Lower lobe of right lung (tissue), 2 donors: ENCODE results near the gene TELO2. TPM values are rescaled to one million over a fixed set of nuclear protein-coding genes. Genes with fewer than 3 reads are reported as not detected.

Source experiments
- ATAC-seq, 2 donors: fragments of 200-7000 bp; cut with Tn5 transposase; one replicate each; pipeline ENCODE4 v1.9.1; 2020 to 2022; ENCODE audit warnings: mild to moderate bottlenecking in 2 of 2, moderate library complexity in 2 of 2
- DNase-seq: peaks from one replicate; pipeline ENCODE4 v3.0.0-alpha.2; 2020
- H3K27ac ChIP-seq: fragments of 200-600 bp; one replicate; pipeline ENCODE4 v1.8.0; 2022
- H3K27me3 ChIP-seq: fragments of 200-600 bp; one replicate; pipeline ENCODE4 v1.8.0; 2022; ENCODE audit warnings: low read depth
- H3K36me3 ChIP-seq: fragments of 200-600 bp; one replicate; pipeline ENCODE4 v1.8.0; 2022; ENCODE audit warnings: mild to moderate bottlenecking
- H3K4me1 ChIP-seq: fragments of 200-600 bp; one replicate; pipeline ENCODE4 v1.8.0; 2022
- H3K4me3 ChIP-seq: fragments of 200-600 bp; one replicate; pipeline ENCODE4 v1.8.0; 2022; ENCODE audit warnings: mild to moderate bottlenecking
- H3K9me3 ChIP-seq: fragments of 200-600 bp; one replicate; pipeline ENCODE4 v1.8.0; 2022
- intact Hi-C: fragments of 100-400 bp; cut with DNase I; formaldehyde crosslinking; loops from one replicate; pipeline ENCODE4 v1.11.0; 2022
- total RNA-seq: library from RNA; stranded (reverse); fragmentation: NEBNext Ultra II Directional; extraction: Animal tissue kit (Norgen Biotek cat#: 25700); gene quantifications from one replicate; pipeline ENCODE4 v1.2.1, GENCODE V29; 2021
- TF ChIP-seq, protein P1 (sequence below): fragments of 200-600 bp; IDR thresholded peaks from one replicate; pipeline ENCODE4 v1.8.0; 2022; ENCODE audit warnings: antibody characterized with exemption, mild to moderate bottlenecking
- donor health status: DM: no; HTN: yes; CAD: no; lungs with severe emphysema.

Gene TELO2
- total RNA-seq, 1 donor from 2014 or later: 27.5 TPM

DNA sequence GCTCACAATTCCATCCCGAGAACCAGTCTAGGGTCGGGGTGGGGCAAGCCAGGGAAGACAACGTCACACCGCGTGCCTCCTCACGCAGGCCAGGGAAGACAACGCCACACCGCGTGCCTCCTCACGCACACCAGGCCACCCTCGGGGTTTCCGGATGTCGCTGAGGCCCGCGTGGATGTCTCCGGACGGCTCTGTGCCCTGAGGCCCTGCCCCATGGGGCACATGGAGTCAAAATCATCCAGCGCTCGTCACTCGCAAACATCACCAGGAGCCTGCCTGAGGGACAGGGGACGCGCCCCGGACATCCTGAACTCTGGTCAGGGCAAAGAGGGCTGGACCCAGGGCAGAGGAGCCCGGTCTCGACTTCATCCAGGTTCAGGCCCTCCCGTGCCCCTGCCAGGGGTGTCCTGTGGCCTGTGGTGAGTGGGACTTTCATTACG, 44.0 kb downstream of the TELO2 start:
- Histone ChIP-seq H3K27me3 (no peaks in the 10 kb centered on the region), H3K4me1 (peaks cover 64% of the 10 kb centered on the region), H3K4me3 (peak overlapping the region; percentile 73), H3K27ac (peak overlapping the region; percentile 95), H3K36me3 (peaks cover 69% of the 10 kb centered on the region), H3K9me3 (no peaks in the 10 kb centered on the region)
- ATAC-seq (no peak), DNase-seq (peak; percentile 45)
- intact Hi-C loops: no loop called here
- TF ChIP-seq, protein P1, sequence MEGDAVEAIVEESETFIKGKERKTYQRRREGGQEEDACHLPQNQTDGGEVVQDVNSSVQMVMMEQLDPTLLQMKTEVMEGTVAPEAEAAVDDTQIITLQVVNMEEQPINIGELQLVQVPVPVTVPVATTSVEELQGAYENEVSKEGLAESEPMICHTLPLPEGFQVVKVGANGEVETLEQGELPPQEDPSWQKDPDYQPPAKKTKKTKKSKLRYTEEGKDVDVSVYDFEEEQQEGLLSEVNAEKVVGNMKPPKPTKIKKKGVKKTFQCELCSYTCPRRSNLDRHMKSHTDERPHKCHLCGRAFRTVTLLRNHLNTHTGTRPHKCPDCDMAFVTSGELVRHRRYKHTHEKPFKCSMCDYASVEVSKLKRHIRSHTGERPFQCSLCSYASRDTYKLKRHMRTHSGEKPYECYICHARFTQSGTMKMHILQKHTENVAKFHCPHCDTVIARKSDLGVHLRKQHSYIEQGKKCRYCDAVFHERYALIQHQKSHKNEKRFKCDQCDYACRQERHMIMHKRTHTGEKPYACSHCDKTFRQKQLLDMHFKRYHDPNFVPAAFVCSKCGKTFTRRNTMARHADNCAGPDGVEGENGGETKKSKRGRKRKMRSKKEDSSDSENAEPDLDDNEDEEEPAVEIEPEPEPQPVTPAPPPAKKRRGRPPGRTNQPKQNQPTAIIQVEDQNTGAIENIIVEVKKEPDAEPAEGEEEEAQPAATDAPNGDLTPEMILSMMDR: no peak

DNA sequence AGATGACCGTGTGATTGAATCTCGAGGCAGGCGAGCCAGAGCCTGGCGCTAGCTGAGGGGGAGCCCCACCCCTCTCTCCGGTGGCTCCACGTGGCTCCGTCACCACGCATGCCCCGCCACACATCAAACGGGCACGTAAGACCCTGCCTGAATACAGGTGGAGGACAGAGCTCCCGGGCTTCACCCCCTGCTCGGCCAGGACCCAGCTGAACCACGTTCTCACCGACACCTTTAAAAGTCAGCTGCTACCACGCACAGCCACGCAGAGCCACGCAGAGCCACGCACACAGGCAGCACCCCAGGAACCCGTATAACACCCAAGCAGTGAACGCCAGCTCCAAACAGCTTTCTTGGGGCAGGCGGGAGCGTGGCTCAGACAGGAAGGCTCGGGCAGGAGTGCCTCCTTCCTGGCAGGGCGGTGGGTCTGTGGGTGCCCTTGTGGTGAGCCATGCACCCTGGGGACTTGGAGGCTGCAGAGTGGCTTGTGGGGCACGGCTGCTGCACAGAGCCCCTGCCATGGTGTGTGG, 44.7 kb downstream of the TELO2 start:
- intact Hi-C loops: no loop called here
- Histone ChIP-seq H3K9me3 (no peaks in the 10 kb centered on the region), H3K4me3 (peak overlapping the region; percentile 73), H3K36me3 (peaks cover 76% of the 10 kb centered on the region), H3K27ac (peak overlapping the region; percentile 95), H3K27me3 (no peaks in the 10 kb centered on the region), H3K4me1 (peaks cover 64% of the 10 kb centered on the region)
- ATAC-seq (no peak), DNase-seq (no peak)
- TF ChIP-seq, protein P1: no peak

DNA sequence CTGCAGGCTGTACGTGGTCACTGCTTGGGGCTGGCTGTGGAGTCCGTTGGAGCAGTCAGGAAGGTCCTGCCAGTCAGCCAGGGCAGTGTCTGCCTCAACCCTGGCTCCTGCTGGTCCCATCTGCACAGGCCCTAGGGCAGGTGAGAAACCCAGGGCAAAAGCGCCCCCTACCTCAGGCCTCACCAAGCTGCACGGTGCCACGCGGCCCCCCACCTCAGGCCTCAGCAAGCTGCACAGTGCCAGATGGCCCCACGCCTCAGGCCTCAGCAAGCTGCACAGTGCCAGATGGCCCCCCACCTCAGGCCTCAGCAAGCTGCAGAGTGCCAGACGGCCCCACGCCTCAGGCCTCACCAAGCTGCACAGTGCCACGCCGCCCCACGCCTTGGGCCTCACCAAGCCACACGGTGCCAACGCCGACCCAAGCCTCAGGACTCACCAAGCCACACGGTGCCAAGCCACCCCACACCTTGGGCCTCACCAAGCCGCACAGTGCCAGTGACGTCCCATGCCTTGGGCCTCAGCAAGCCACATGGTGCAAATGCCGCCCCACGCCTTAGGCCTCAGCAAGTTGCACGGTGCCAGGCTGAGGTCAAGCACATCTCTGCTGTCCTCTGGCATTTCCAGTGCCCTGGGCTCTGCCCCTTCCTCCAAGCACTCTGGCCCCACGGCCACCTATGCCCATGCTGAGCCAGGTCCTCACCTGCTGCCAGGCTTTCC, 45.8 kb downstream of the TELO2 start:
- intact Hi-C loops: no loop called here
- no peak for DNase-seq
- peak in 1 of 2 donors; percentile 2 for ATAC-seq
- Histone ChIP-seq H3K27ac (peak overlapping the region; percentile 8), H3K4me1 (peaks cover 73% of the 10 kb centered on the region), H3K4me3 (peak overlapping the region; percentile 73), H3K9me3 (no peaks in the 10 kb centered on the region), H3K27me3 (no peaks in the 10 kb centered on the region), H3K36me3 (peaks cover 84% of the 10 kb centered on the region)
- TF ChIP-seq, protein P1: peak; percentile 12

DNA sequence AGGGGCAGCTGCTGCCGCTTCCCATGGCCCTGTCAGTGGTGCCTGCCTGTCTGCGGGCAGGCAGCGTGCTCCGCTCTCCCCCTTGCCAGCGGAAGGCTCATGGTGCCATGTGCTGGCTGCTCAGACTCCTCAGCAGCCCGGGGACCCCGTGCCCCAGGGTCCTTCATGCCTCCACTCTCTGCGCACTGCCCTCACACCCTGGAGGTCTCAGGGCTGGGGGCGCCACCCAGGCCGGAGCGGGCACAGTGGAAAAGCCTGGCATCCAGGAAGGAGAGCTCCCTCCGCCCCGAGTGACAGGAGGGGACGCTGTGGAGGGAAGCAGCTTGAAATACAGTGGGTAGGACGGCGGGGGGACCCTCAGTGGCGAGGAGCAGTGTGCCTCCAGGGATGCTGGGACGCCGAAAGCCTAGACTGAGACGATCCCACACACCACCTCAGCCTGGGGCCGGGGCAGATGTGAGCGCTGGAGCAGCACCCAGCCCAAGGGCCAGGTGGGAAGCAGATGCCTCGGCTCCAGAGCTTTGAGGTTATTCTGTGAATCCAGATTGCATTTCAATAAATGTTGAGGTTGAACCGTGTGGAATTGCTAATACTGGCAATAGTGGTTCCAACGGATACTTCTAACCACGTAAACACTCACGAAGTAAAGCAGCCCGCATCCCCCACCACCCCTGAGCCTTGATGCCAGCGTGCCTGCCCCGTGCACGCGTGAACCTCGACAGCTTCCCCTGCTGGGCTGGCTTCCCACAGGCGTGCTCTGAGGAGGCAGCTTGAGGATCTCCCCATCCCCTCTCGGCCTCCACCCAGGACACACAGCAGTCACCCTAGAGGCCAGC, 46.8 kb downstream of the TELO2 start:
- H3K36me3 ChIP-seq: peaks cover 84% of the 10 kb centered on the region
- no peaks in the 10 kb centered on the region for H3K9me3 ChIP-seq

DNA sequence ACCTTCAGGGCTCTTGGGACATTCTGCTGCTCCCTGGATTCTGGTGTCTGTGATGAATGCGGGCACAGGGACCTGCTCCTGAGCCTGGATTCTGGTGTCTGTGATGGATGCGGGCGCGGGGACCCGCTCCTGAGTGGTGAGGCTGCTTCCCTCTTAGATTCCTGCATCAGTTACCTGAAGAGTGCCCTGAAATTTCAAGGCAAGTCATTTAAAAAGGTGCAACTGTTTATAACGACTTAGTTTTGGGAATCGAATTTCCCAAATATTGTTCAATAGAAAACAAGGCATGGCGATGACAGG, 47.3 kb downstream of the TELO2 start:
- intact Hi-C loops: no loop called here
- Histone ChIP-seq H3K4me3 (no peak overlapping the region), H3K9me3 (no peaks in the 10 kb centered on the region), H3K27me3 (no peaks in the 10 kb centered on the region), H3K27ac (no peak overlapping the region), H3K4me1 (peaks cover 88% of the 10 kb centered on the region), H3K36me3 (peaks cover 82% of the 10 kb centered on the region)
- TF ChIP-seq, protein P1: no peak
- DNase-seq (no peak), ATAC-seq (no peak)

More for the DNA sequence above, 46.8 kb downstream of the TELO2 start:
- no peaks in the 10 kb centered on the region for H3K27me3 ChIP-seq
- TF ChIP-seq, protein P1: no peak
- H3K4me3 ChIP-seq: peak overlapping the region; percentile 73
- no peak for ATAC-seq
- intact Hi-C loops: no loop called here
- peak overlapping the region; percentile 8 for H3K27ac ChIP-seq
- no peak for DNase-seq
- peaks cover 82% of the 10 kb centered on the region for H3K4me1 ChIP-seq
